HuH-7.5 (cell line): ENCODE measurements around the gene SORCS2.

ENCODE experiments used
- DNase-seq: peaks from one replicate; pipeline ENCODE4 v3.0.0; 2011; ENCODE audit warnings: low spot score

SORCS2 gene

GRCh38 chr4:7780751-7781348 is 588.5 kb downstream of the SORCS2 start:
- DNase-seq = no peak

- no peak for DNase-seq
Observed at GRCh38 chr4:7781366-7781765, 589.0 kb downstream of the SORCS2 start.

- DNase-seq = no peak
Observed at GRCh38 chr4:7781993-7782392, 589.7 kb downstream of the SORCS2 start.

- DNase-seq = no peak
Observed at GRCh38 chr4:7782783-7783182, 590.4 kb downstream of the SORCS2 start.

- no peak for DNase-seq
Observed at GRCh38 chr4:7783541-7783940, 591.2 kb downstream of the SORCS2 start.

- no peak for DNase-seq
Observed at GRCh38 chr4:7784131-7784870, 592.0 kb downstream of the SORCS2 start.

- no peak for DNase-seq
Observed at GRCh38 chr4:7785017-7785416, 592.7 kb downstream of the SORCS2 start.

GRCh38 chr4:7786040-7786439 is 593.7 kb downstream of the SORCS2 start:
- DNase-seq = no peak

GRCh38 chr4:7786517-7786916 is 594.2 kb downstream of the SORCS2 start:
- no peak for DNase-seq

GRCh38 chr4:7787067-7787466 is 594.7 kb downstream of the SORCS2 start:
- DNase-seq = no peak

- no peak for DNase-seq
Observed at GRCh38 chr4:7787681-7788141, 595.4 kb downstream of the SORCS2 start.

- DNase-seq = no peak
Observed at GRCh38 chr4:7788193-7788592, 595.9 kb downstream of the SORCS2 start.

GRCh38 chr4:7788694-7789425 is 596.5 kb downstream of the SORCS2 start:
- no peak for DNase-seq

GRCh38 chr4:7790023-7790422 is 597.7 kb downstream of the SORCS2 start:
- no peak for DNase-seq

- DNase-seq = no peak
Observed at GRCh38 chr4:7790999-7791398, 598.7 kb downstream of the SORCS2 start.
